HAP-1 (cell line): ENCODE data around the gene LCTL.

Experiments
- DNase-seq, 2 experiments: peaks; one replicate each; pipeline ENCODE4 v3.0.0-alpha.2; 2016 to 2020; ENCODE audit warnings: low spot score in 2 of 2
- H3K27me3 ChIP-seq: fragments of 250-450 bp; sonication (Bioruptor Pico); 2 replicates; pipeline ENCODE4 v1.5.1; 2020; ENCODE audit warnings: low read depth, mild to moderate bottlenecking, moderate library complexity
- H3K36me3 ChIP-seq: fragments of 250-450 bp; sonication (Bioruptor Pico); replicated peaks from 2 replicates; pipeline ENCODE4 v1.5.1; 2020; ENCODE audit warnings: mild to moderate bottlenecking
- H3K4me1 ChIP-seq: fragments of 250-450 bp; sonication (Bioruptor Pico); 2 replicates; pipeline ENCODE4 v1.5.1; 2020; ENCODE audit warnings: mild to moderate bottlenecking
- H3K4me3 ChIP-seq: fragments of 250-450 bp; sonication (Bioruptor Pico); 2 replicates; pipeline ENCODE4 v1.5.1; 2020; ENCODE audit warnings: mild to moderate bottlenecking, moderate library complexity
- H3K9me3 ChIP-seq: fragments of 250-450 bp; sonication (Bioruptor Pico); 2 replicates; pipeline ENCODE4 v1.5.1; 2020; ENCODE audit warnings: mild to moderate bottlenecking, moderate library complexity
- in situ Hi-C: fragments of 300-500 bp; cut with MboI; formaldehyde crosslinking; loops from 3 replicates; pipeline ENCODE4 v1.14.3; 2020; ENCODE audit warnings: low sequenced_read_pairs, inconsistent platforms, mixed read lengths

The LCTL gene

GRCh38 chr15:66565741-66566144, at the start of gene LCTL:
Gene LCTL, minus strand, starts transcription at chr15:66565998. Its CDS starts 633 bp downstream, at chr15:66565365.
- in situ Hi-C loops = no loop called here
- DNase-seq = peak in 1 of 2 experiments; percentile 70
- no peak within 1 kb of the TSS for H3K4me3 ChIP-seq

GRCh38 chr15:66614951-66615760, 49.4 kb upstream of the LCTL start:
- DNase-seq = no peak
- in situ Hi-C loops = no loop called here
- Histone ChIP-seq H3K4me3 (no peak overlapping the region), H3K4me1 (peaks cover 10% of the 10 kb centered on the region), H3K9me3 (no peaks in the 10 kb centered on the region), H3K36me3 (no peaks in the 10 kb centered on the region), H3K27me3 (no peaks in the 10 kb centered on the region)

More at GRCh38 chr15:66565741-66566144, at the start of gene LCTL:
- Histone ChIP-seq H3K9me3 (no peaks in the 10 kb centered on the region), H3K27me3 (no peaks in the 10 kb centered on the region), H3K4me1 (peaks cover 3% of the 10 kb centered on the region; the same call in 1 of the 2 replicates), H3K36me3 (no peaks in the 10 kb centered on the region)

- Histone ChIP-seq H3K4me3 (no peak overlapping the region), H3K9me3 (no peaks in the 10 kb centered on the region), H3K36me3 (no peaks in the 10 kb centered on the region), H3K4me1 (peaks cover 3% of the 10 kb centered on the region; the same call in 1 of the 2 replicates), H3K27me3 (no peaks in the 10 kb centered on the region)
- no peak for DNase-seq
- in situ Hi-C loops = no loop called here
Observed at GRCh38 chr15:66614456-66614855, 48.7 kb upstream of the LCTL start.

- H3K9me3 ChIP-seq = no peaks in the 10 kb centered on the region
- in situ Hi-C loops = no loop called here
Observed at GRCh38 chr15:66613743-66614142, 47.9 kb upstream of the LCTL start.

GRCh38 chr15:66611257-66612053, 45.7 kb upstream of the LCTL start:
- Histone ChIP-seq H3K36me3 (no peaks in the 10 kb centered on the region), H3K9me3 (no peaks in the 10 kb centered on the region), H3K27me3 (0 out of 2 replicates have a peak, but pooled peaks cover 3% of the 10 kb centered on the region), H3K4me1 (no peaks in the 10 kb centered on the region), H3K4me3 (no peak overlapping the region)
- no peak for DNase-seq
- in situ Hi-C loops = no loop called here

More at GRCh38 chr15:66613743-66614142, 47.9 kb upstream of the LCTL start:
- H3K4me3 ChIP-seq = no peak overlapping the region
- H3K4me1 ChIP-seq = no peaks in the 10 kb centered on the region
- DNase-seq = no peak
- H3K27me3 ChIP-seq = no peaks in the 10 kb centered on the region
- no peaks in the 10 kb centered on the region for H3K36me3 ChIP-seq

GRCh38 chr15:66609876-66610275, 44.1 kb upstream of the LCTL start:
- DNase-seq = no peak
- 0 out of 2 replicates have a peak, but pooled peaks cover 3% of the 10 kb centered on the region for H3K27me3 ChIP-seq
- in situ Hi-C loops = no loop called here
- no peaks in the 10 kb centered on the region for H3K9me3 ChIP-seq
- no peak overlapping the region for H3K4me3 ChIP-seq
- no peaks in the 10 kb centered on the region for H3K4me1 ChIP-seq
- H3K36me3 ChIP-seq = no peaks in the 10 kb centered on the region

- in situ Hi-C loops = no loop called here
Observed at GRCh38 chr15:66608881-66609280, 43.1 kb upstream of the LCTL start.

GRCh38 chr15:66608159-66608558, 42.4 kb upstream of the LCTL start:
- Histone ChIP-seq H3K27me3 (0 out of 2 replicates have a peak, but pooled peaks cover 3% of the 10 kb centered on the region), H3K9me3 (no peaks in the 10 kb centered on the region), H3K4me3 (no peak overlapping the region), H3K36me3 (no peaks in the 10 kb centered on the region), H3K4me1 (no peaks in the 10 kb centered on the region)
- DNase-seq = no peak
- in situ Hi-C loops = no loop called here

More at GRCh38 chr15:66608881-66609280, 43.1 kb upstream of the LCTL start:
- Histone ChIP-seq H3K27me3 (0 out of 2 replicates have a peak, but pooled peaks cover 3% of the 10 kb centered on the region), H3K4me1 (no peaks in the 10 kb centered on the region), H3K9me3 (no peaks in the 10 kb centered on the region), H3K4me3 (no peak overlapping the region), H3K36me3 (no peaks in the 10 kb centered on the region)
- DNase-seq = no peak

- DNase-seq = peak; percentile 90 to 93
- Histone ChIP-seq H3K4me3 (no peak overlapping the region), H3K27me3 (peaks cover 11% of the 10 kb centered on the region; the same call in 1 of the 2 replicates), H3K4me1 (no peaks in the 10 kb centered on the region), H3K9me3 (no peaks in the 10 kb centered on the region), H3K36me3 (no peaks in the 10 kb centered on the region)
- in situ Hi-C loops = loop anchor here (5.0 kb wide), 2 partner anchors 179 to 239 kb away; no protein-coding TSS in a partner anchor
Observed at GRCh38 chr15:66603301-66604179, 37.7 kb upstream of the LCTL start.

GRCh38 chr15:66601521-66601920, 35.7 kb upstream of the LCTL start:
- Histone ChIP-seq H3K9me3 (no peaks in the 10 kb centered on the region), H3K4me3 (no peak overlapping the region), H3K27me3 (peaks cover 8% of the 10 kb centered on the region; the same call in 1 of the 2 replicates), H3K36me3 (no peaks in the 10 kb centered on the region), H3K4me1 (no peaks in the 10 kb centered on the region)
- DNase-seq = no peak
- in situ Hi-C loops = loop anchor here (5.0 kb wide), 2 partner anchors 181 to 241 kb away; no protein-coding TSS in a partner anchor

- H3K27me3 ChIP-seq = peaks cover 8% of the 10 kb centered on the region; the same call in 1 of the 2 replicates
- no peak for DNase-seq
- no peaks in the 10 kb centered on the region for H3K9me3 ChIP-seq
- no peaks in the 10 kb centered on the region for H3K36me3 ChIP-seq
- in situ Hi-C loops = loop anchor here (5.0 kb wide), 2 partner anchors 182 to 242 kb away; no protein-coding TSS in a partner anchor
- no peaks in the 10 kb centered on the region for H3K4me1 ChIP-seq
- H3K4me3 ChIP-seq = no peak overlapping the region
Observed at GRCh38 chr15:66600240-66600627, 34.4 kb upstream of the LCTL start.

GRCh38 chr15:66599536-66600239, 33.9 kb upstream of the LCTL start:
- Histone ChIP-seq H3K4me3 (no peak overlapping the region), H3K27me3 (peaks cover 8% of the 10 kb centered on the region; the same call in 1 of the 2 replicates), H3K9me3 (no peaks in the 10 kb centered on the region), H3K4me1 (no peaks in the 10 kb centered on the region), H3K36me3 (no peaks in the 10 kb centered on the region)
- in situ Hi-C loops = loop anchor here (5.0 kb wide), 2 partner anchors 183 to 243 kb away; no protein-coding TSS in a partner anchor
- no peak for DNase-seq
